ENCODE data around the gene SEMA4G. TPM values are rescaled to one million over a fixed set of nuclear protein-coding genes. Genes with fewer than 3 reads are reported as not detected.
A peak's percentile ranks its signal among the peaks of the same experiment; 100 is the strongest.

The SEMA4G gene
- total and polyA plus RNA-seq, 2 of the 4 experiments (the other 2 are of a cell fraction), result 0.90 to 8.7 TPM

GRCh38 chr10:101013365-101013825, 44.1 kb downstream of the SEMA4G start:
- no peak for ATAC-seq (ENCODE audit: low read depth)
- Histone ChIP-seq H2AK5ac (ENCODE audit: low read depth, low read length) (peak overlapping the region; percentile 66; the same call in 1 of the 2 replicates), H4K5ac (ENCODE audit: low read depth, low read length) (no peak overlapping the region), H2AFZ (replicated peaks; ENCODE audit: low read length, poor library complexity) (peak overlapping the region; percentile 17), H2AK9ac (replicated peaks; ENCODE audit: low read depth, low read length, poor library complexity) (peak overlapping the region; percentile 0), H2BK20ac (ENCODE audit: low read depth, low read length) (peak overlapping the region; percentile 5; the same call in 1 of the 2 replicates), H3K4me3 (ENCODE audit: insufficient read depth, low read depth, low read length) (no peak overlapping the region), H3K9me3 (ENCODE audit: control insufficient read depth, insufficient read depth, low read length) (no peaks in the 10 kb centered on the region), H3K23ac (ENCODE audit: low read depth, low read length) (0 out of 2 replicates have a peak overlapping the region, but pooled peaks have one; percentile 6), H4K20me1 (ENCODE audit: insufficient read depth, low read length) (peaks cover 4% of the 10 kb centered on the region; the same call in 1 of the 2 replicates), H4K91ac (ENCODE audit: insufficient read depth, low read depth, low read length) (peak overlapping the region; percentile 18; the same call in 1 of the 2 replicates), H3K4me2 (ENCODE audit: low read depth, low read length) (peak overlapping the region; percentile 59), H3K18ac (ENCODE audit: low read depth, low read length) (no peak overlapping the region; the same call in 1 of the 2 replicates), H3K4me1 (ENCODE audit: control insufficient read depth, insufficient read depth, low read length) (peaks cover 26% of the 10 kb centered on the region), H3K27ac (ENCODE audit: insufficient read depth, low read length) (peak overlapping the region; percentile 22), H3K9me1 (ENCODE audit: insufficient read depth, low read length) (peaks cover 17% of the 10 kb centered on the region), H3K4ac (ENCODE audit: low read depth, low read length) (peak overlapping the region; percentile 21), H2BK5ac (ENCODE audit: low read depth, low read length, poor library complexity, severe bottlenecking) (peak overlapping the region; percentile 72), H2BK15ac (ENCODE audit: low read depth, low read length) (peak overlapping the region; percentile 4; the same call in 1 of the 3 replicates), H3K27me3 (ENCODE audit: control insufficient read depth, insufficient read depth, low read length) (no peaks in the 10 kb centered on the region; the same call in 1 of the 2 replicates), H2BK120ac (ENCODE audit: low read depth, low read length) (peak overlapping the region; percentile 1), H3K79me1 (ENCODE audit: low read depth in 1 of 2, low read length in 2 of 2) (peaks cover 0 to 15% of the 10 kb centered on the region in 2 experiments; a peak in 1 of 4 replicates), H3K14ac (replicated peaks; ENCODE audit: low read depth, low read length) (no peak overlapping the region), H3K56ac (ENCODE audit: extremely low read depth, insufficient read depth, low read length) (no peak overlapping the region), H3K9ac (ENCODE audit: low read depth, low read length) (no peak overlapping the region), H4K8ac (ENCODE audit: low read depth in 2 of 2, low read length in 2 of 2) (peak overlapping the region in 1 of 2 experiments; percentile 4; a peak in 2 of 4 replicates), H3K36me3 (ENCODE audit: control insufficient read depth, insufficient read depth, low read length) (no peaks in the 10 kb centered on the region)
- dilution Hi-C loops (cut with HindIII; ENCODE audit: low sequenced_read_pairs, unreplicated experiment) (no loop called here), in situ Hi-C loops (cut with MboI; ENCODE audit: low sequenced_read_pairs) (no loop called here), intact Hi-C loops (cut with micrococcal nuclease) (loop anchor here (1.0 to 10.0 kb wide), 3 partner anchors 15 to 449 kb away; no protein-coding TSS in a partner anchor)
- ChIA-PET POLR2A (ENCODE audit: unreplicated experiment) (no interaction called here), CTCF (interaction anchor here (1.3 to 6.8 kb wide), 9 partner anchors 8 to 46 kb away, joined by 4 to 48 read pairs (median 9); partner anchors contain the start of genes LZTS2, PDZD7, SEMA4G and SFXN3)
- BruUV-seq (replicated peaks), result no TSS peak
- TF ChIP-seq CTCF (conservative IDR thresholded peaks at IDR 0.05; ENCODE audit: low read depth, low read length), result no peak; the same call in 1 of the 2 replicates
- no peak for TF ChIP-seq MAFK (IDR thresholded peaks at IDR 0.05; ENCODE audit: low read depth, low read length)
- no peak for TF ChIP-seq CEBPB (IDR thresholded peaks at IDR 0.05; ENCODE audit: low read depth, low read length)
- TF ChIP-seq FOS (IDR thresholded peaks at IDR 0.05; ENCODE audit: low read depth, low read length), result no peak
- TF ChIP-seq SMC3 (IDR thresholded peaks at IDR 0.05; ENCODE audit: low read depth, low read length), result no peak
- no peak for TF ChIP-seq POLR2A (IDR thresholded peaks at IDR 0.05; ENCODE audit: low read depth, low read length)
- TF ChIP-seq MXI1 (IDR thresholded peaks at IDR 0.05; ENCODE audit: borderline replicate concordance, low read depth, low read length), result no peak
- no peak for TF ChIP-seq MAZ (IDR thresholded peaks at IDR 0.05; ENCODE audit: borderline replicate concordance, low read depth, low read length)
- no peak for TF ChIP-seq RFX5 (IDR thresholded peaks at IDR 0.05; ENCODE audit: low read depth, low read length)
- TF ChIP-seq NFE2L2 (IDR thresholded peaks at IDR 0.05; ENCODE audit: low read depth, low read length), result no peak
- 64% methylated on average over 7 of the region's 9 CpGs; no CpG with 5 or more reads in 1 of the 2 experiments for WGBS, 2 experiments (ENCODE audit: extremely low coverage in 2 of 2, insufficient read length in 1 of 2)
- DNase-seq, result no peak
